Neuronal stem cell (in vitro differentiated cells): ENCODE measurements around the gene PARD6B.
"Not testable (repeated sequence)": the region's sequence is repeated elsewhere in the genome, so short reads cannot be mapped to it uniquely, and the experiment has no call there.

Experiments
- DNase-seq: peaks from one replicate; pipeline ENCODE4 v3.0.0-alpha.2; 2013; ENCODE audit warnings: low spot score
- H2AFZ ChIP-seq: one replicate; pipeline ENCODE4 v1.6.1; 2013; ENCODE audit warnings: mild to moderate bottlenecking, low read length, inconsistent platforms
- H2AK5ac ChIP-seq: 2 replicates; pipeline ENCODE4 v1.6.1; 2013; ENCODE audit warnings: low read depth, mild to moderate bottlenecking, inconsistent platforms, low read length, moderate library complexity, mixed read lengths
- H2BK120ac ChIP-seq: 2 replicates; pipeline ENCODE4 v1.6.1; 2013; ENCODE audit warnings: low read depth, mild to moderate bottlenecking, inconsistent platforms, low read length, moderate library complexity, mixed read lengths
- H2BK12ac ChIP-seq: one replicate; pipeline ENCODE4 v1.6.1; 2013; ENCODE audit warnings: low read length, inconsistent platforms
- H2BK15ac ChIP-seq: 2 replicates; pipeline ENCODE4 v1.6.1; 2013; ENCODE audit warnings: mild to moderate bottlenecking, low read length, inconsistent platforms, mixed read lengths
- H2BK5ac ChIP-seq: one replicate; pipeline ENCODE4 v1.6.1; 2013; ENCODE audit warnings: inconsistent platforms, mild to moderate bottlenecking, low read length, moderate library complexity
- H3K14ac ChIP-seq: one replicate; pipeline ENCODE4 v1.6.1; 2013; ENCODE audit warnings: low read length, inconsistent platforms
- H3K18ac ChIP-seq: 2 replicates; pipeline ENCODE4 v1.6.1; 2013; ENCODE audit warnings: low read length, inconsistent platforms
- H3K23ac ChIP-seq: 2 replicates; pipeline ENCODE4 v1.6.1; 2013; ENCODE audit warnings: low read depth, mild to moderate bottlenecking, mixed read lengths, low read length, inconsistent platforms; ENCODE audit not compliant: poor library complexity
- H3K27ac ChIP-seq: replicated peaks from 3 replicates; pipeline ENCODE4 v1.5.1; 2013; ENCODE audit warnings: low read length, inconsistent platforms
- H3K27me3 ChIP-seq, 3 experiments: 2 replicates each; pipeline ENCODE4 v1.6.1; 2013; ENCODE audit warnings: low read length in 3 of 3, mild to moderate bottlenecking in 2 of 3, inconsistent platforms in 1 of 3, low read depth in 1 of 3, mixed read lengths in 1 of 3, moderate library complexity in 1 of 3; ENCODE audit not compliant: control insufficient read depth in 3 of 3, insufficient read depth in 3 of 3
- H3K36me3 ChIP-seq, 2 donors: replicated peaks in 1 of 2; 2 replicates each; pipeline ENCODE4 v1.6.1; 2013; ENCODE audit warnings: low read length in 2 of 2; ENCODE audit not compliant: control insufficient read depth in 2 of 2, insufficient read depth in 2 of 2
- H3K4ac ChIP-seq: 2 replicates; pipeline ENCODE4 v1.6.1; 2013; ENCODE audit warnings: inconsistent platforms, mild to moderate bottlenecking, low read length, moderate library complexity
- H3K4me1 ChIP-seq, 2 donors: 1 replicate in 1 of 2; 2 replicates in 1 of 2; pipeline ENCODE4 v1.6.1; 2013; ENCODE audit warnings: low read length in 2 of 2, low read depth in 1 of 2; ENCODE audit not compliant: control insufficient read depth in 2 of 2, insufficient read depth in 1 of 2
- H3K4me2 ChIP-seq: one replicate; pipeline ENCODE4 v1.6.1; 2013; ENCODE audit warnings: mild to moderate bottlenecking, low read length, inconsistent platforms; ENCODE audit not compliant: insufficient read depth, poor library complexity, severe bottlenecking
- H3K4me3 ChIP-seq, 2 donors: 2 replicates each; pipeline ENCODE4 v1.5.1; 2013; ENCODE audit warnings: low read length in 2 of 2, mild to moderate bottlenecking in 2 of 2, inconsistent platforms in 1 of 2, moderate library complexity in 1 of 2
- H3K79me1 ChIP-seq: one replicate; pipeline ENCODE4 v1.6.1; 2013; ENCODE audit warnings: low read depth, mild to moderate bottlenecking, inconsistent platforms, low read length, moderate library complexity
- H3K9ac ChIP-seq: one replicate; pipeline ENCODE4 v1.6.1; 2013; ENCODE audit warnings: mild to moderate bottlenecking, low read depth, low read length, inconsistent platforms; ENCODE audit not compliant: poor library complexity
- H3K9me3 ChIP-seq, 2 donors: replicated peaks in 1 of 2; 2 replicates each; pipeline versions ENCODE3 to v1.6.1; 2013; ENCODE audit warnings: low read length in 2 of 2, mild to moderate bottlenecking in 2 of 2, inconsistent platforms in 1 of 2, low read depth in 1 of 2, mixed read lengths in 1 of 2, moderate library complexity in 1 of 2; ENCODE audit not compliant: control insufficient read depth in 2 of 2, insufficient read depth in 1 of 2
- H4K8ac ChIP-seq: one replicate; pipeline ENCODE4 v1.6.1; 2013; ENCODE audit warnings: low read depth, mild to moderate bottlenecking, inconsistent platforms, low read length, moderate library complexity
- H4K91ac ChIP-seq: one replicate; pipeline ENCODE4 v1.6.1; 2013; ENCODE audit warnings: low read length, low read depth, mild to moderate bottlenecking, inconsistent platforms; ENCODE audit not compliant: poor library complexity
- WGBS, 2 donors: extraction: QIAGEN DNeasy Blood & Tissue Kit; methylation state at CpG; one replicate each; pipeline ENCODE4 v1.1.7; 2013; ENCODE audit warnings: missing lambda C conversion rate in 2 of 2, mixed read lengths in 1 of 2; ENCODE audit not compliant: insufficient read length in 2 of 2, insufficient replicate concordance in 1 of 2; ENCODE audit errors: extremely low coverage in 2 of 2; 5-methylcytosine and 5-hydroxymethylcytosine counted together

Gene PARD6B

DNA sequence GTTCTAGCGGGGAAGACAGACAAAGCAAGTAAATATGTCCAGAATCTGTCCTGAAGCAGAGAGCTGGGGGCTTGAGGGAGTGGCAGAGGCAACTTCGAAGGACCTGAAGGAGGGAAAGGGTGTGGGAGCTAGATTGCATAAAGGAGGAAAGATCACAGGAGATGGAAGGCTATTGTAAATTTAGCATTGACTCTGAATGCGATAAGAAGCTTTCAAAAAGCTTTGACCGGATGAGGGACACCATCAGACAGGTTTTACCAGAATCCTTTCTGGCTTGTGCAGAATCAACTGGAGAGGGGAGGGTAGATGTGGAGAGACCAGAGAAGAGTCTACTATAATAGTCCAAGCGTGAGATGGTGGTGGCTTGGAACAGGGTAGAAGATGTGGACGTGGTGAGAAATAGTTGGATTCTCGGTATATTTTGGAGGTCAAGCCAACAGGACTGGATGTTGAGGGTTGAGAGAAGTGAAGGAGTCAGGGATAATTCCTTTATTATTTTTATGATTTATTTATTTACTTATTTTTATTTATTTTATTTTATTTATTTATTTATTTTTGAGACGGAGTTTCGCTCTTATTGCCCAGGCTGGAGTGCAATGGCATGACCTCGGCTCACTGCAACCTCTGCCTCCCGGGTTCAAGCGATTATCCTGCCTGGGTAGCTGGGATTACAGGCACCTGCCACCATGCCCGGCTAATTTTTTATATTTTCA, 20.1 kb upstream of the PARD6B start:
- Histone ChIP-seq H2BK5ac (no peak overlapping the region), H3K27me3 (peaks cover 0 to 18% (median 0%) of the 10 kb centered on the region in 3 experiments), H3K36me3 (no peaks in the 10 kb centered on the region), H2BK12ac (no peak overlapping the region), H3K4me1 (no peaks in the 10 kb centered on the region), H3K18ac (no peak overlapping the region), H2AK5ac (no peak overlapping the region), H2BK15ac (no peak overlapping the region), H4K8ac (no peak overlapping the region), H4K91ac (no peak overlapping the region), H3K79me1 (no peaks in the 10 kb centered on the region), H3K23ac (no peak overlapping the region), H3K4me2 (no peak overlapping the region), H3K4ac (no peak overlapping the region), H3K14ac (no peak overlapping the region), H3K4me3 (no peak overlapping the region), H3K9ac (no peak overlapping the region), H3K9me3 (no peaks in the 10 kb centered on the region), H2AFZ (no peak overlapping the region), H3K27ac (no peak overlapping the region), H2BK120ac (no peak overlapping the region)
- DNase-seq, result no peak
- no CpG with 5 or more reads among the region's 13 CpGs for WGBS, 2 donors

DNA sequence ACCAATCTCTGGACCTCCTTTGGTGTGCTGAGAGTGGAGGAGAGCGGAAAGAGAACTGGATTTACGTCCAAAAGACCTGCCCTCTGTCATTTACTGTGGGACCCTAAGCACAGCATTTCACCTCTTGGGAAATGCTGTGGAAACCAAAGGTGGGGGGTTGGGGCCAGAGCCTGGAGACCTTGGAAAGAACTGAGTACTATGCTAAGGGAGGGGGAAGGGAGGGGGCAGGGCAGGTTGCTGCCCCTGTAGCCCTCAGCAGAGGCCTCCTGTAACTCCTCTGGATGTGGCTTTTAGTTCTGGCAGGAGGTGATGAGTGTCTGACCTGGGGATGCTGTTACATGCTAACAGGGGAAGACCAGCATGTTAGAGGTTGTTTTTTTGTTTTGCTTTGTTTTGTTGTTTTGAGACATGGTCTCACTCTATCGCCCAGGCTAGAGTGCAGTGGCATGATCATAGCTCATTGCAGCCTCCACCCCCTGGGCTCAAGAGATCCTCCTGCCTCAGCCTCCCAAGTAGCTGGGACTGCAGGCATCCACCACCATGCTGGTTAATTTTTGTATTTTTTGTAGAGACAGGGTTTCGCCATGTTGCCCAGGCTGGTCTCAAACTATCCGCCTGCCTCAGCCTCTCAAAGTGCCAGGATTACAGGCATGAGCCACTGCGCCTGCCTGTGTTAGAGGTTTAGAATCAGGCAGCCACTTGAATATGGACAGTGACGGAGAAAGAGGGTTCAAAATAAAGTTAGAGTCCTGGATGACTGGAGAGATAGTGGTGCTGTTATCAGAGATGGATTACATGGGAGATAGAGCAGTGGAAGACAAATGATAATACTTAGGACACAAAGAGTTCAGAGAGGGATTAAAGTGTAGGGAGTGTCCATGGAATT, 18.4 kb upstream of the PARD6B start:
- no peak for DNase-seq
- Histone ChIP-seq H4K8ac (no peak overlapping the region), H2BK12ac (peak overlapping the region; percentile 22), H3K23ac (no peak overlapping the region), H4K91ac (no peak overlapping the region), H2BK120ac (no peak overlapping the region), H3K4me1 (no peaks in the 10 kb centered on the region), H3K14ac (no peak overlapping the region), H3K27me3 (peaks cover 0 to 21% (median 0%) of the 10 kb centered on the region in 3 experiments), H3K4ac (no peak overlapping the region), H3K18ac (peak overlapping the region; percentile 52), H2BK5ac (no peak overlapping the region), H3K36me3 (no peaks in the 10 kb centered on the region), H2AFZ (no peak overlapping the region), H2BK15ac (no peak overlapping the region), H2AK5ac (no peak overlapping the region), H3K9ac (no peak overlapping the region), H3K4me3 (no peak overlapping the region), H3K79me1 (no peaks in the 10 kb centered on the region), H3K27ac (no peak overlapping the region), H3K9me3 (no peaks in the 10 kb centered on the region), H3K4me2 (no peak overlapping the region)
- WGBS, 2 donors, result no CpG with 5 or more reads among the region's 7 CpGs

DNA sequence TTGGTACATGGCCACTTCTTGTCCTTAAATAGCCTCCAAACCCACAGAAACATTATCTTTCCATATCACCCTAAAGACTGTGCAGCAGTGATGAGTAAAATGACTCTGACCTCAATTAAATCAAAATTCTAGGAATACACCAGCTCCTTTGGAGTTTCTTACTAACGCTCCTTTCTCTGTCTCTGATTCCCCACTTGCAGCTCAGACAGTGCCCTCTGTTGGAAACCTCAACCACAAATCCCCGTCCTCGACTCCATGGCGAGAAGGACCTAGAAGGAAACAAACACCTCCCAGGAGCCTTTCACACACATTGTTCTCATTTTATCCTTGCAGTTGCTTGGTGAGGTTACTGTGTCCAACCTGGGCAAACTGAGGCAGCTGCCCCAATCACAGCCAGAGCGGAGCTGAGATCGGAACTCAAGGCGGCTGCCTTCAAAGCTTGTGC, 17.7 kb upstream of the PARD6B start:
- no peak overlapping the region for H2AK5ac ChIP-seq
- H3K14ac ChIP-seq, result no peak overlapping the region
- no peak for DNase-seq
- no peak overlapping the region for H3K23ac ChIP-seq
- H3K4ac ChIP-seq, result no peak overlapping the region
- no peak overlapping the region for H3K4me2 ChIP-seq
- WGBS, 2 donors, result no CpG with 5 or more reads among the region's 7 CpGs
- H3K4me3 ChIP-seq, result no peak overlapping the region
- no peaks in the 10 kb centered on the region for H3K79me1 ChIP-seq
- H2AFZ ChIP-seq, result peak overlapping the region; percentile 51
- H3K36me3 ChIP-seq, result no peaks in the 10 kb centered on the region
- H2BK120ac ChIP-seq, result no peak overlapping the region
- peaks cover 0 to 2% of the 10 kb centered on the region in 2 donors for H3K4me1 ChIP-seq
- no peak overlapping the region for H2BK5ac ChIP-seq
- no peaks in the 10 kb centered on the region for H3K9me3 ChIP-seq
- peaks cover 0 to 23% (median 0%) of the 10 kb centered on the region in 3 experiments for H3K27me3 ChIP-seq
- no peak overlapping the region for H2BK15ac ChIP-seq
- H3K27ac ChIP-seq, result no peak overlapping the region
- H4K8ac ChIP-seq, result no peak overlapping the region
- H3K18ac ChIP-seq, result no peak overlapping the region
- no peak overlapping the region for H4K91ac ChIP-seq
- H2BK12ac ChIP-seq, result no peak overlapping the region
- H3K9ac ChIP-seq, result no peak overlapping the region

DNA sequence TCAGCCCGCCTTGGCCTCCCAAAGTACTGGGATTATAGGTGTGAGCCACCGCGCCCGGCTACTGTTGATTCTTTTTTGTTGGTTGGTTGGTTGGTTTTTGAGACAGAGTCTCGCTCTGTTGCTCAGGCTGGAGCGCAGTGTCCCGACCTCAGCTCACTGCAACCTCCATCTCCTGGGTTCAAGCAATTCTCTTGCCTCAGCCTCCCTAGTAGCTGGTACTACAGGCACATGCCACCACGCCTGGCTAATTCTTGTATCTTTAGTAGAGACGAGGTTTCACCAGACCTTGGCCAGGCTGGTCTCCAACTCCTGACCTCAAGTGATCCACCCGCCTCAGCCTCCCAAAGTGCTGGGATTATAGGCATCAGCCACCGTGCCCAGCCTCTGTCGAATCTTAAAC, 17.0 kb upstream of the PARD6B start:
- H2BK120ac ChIP-seq, DNase-seq, H2AK5ac ChIP-seq, H2AFZ ChIP-seq, H2BK5ac ChIP-seq, H3K23ac ChIP-seq, H2BK15ac ChIP-seq, H2BK12ac ChIP-seq, H4K8ac ChIP-seq, H3K9ac ChIP-seq, H4K91ac ChIP-seq, H3K4me3 ChIP-seq, H3K9me3 ChIP-seq, H3K4ac ChIP-seq, H3K4me2 ChIP-seq, H3K79me1 ChIP-seq, H3K4me1 ChIP-seq, H3K27ac ChIP-seq, H3K18ac ChIP-seq, H3K14ac ChIP-seq, H3K36me3 ChIP-seq: not testable (repeated sequence)
- peaks cover 0 to 23% (median 0%) of the 10 kb centered on the region in 3 experiments for H3K27me3 ChIP-seq
- no CpG with 5 or more reads among the region's 12 CpGs for WGBS, 2 donors
